ENCODE results near the gene SLCO4A1.

DNA sequence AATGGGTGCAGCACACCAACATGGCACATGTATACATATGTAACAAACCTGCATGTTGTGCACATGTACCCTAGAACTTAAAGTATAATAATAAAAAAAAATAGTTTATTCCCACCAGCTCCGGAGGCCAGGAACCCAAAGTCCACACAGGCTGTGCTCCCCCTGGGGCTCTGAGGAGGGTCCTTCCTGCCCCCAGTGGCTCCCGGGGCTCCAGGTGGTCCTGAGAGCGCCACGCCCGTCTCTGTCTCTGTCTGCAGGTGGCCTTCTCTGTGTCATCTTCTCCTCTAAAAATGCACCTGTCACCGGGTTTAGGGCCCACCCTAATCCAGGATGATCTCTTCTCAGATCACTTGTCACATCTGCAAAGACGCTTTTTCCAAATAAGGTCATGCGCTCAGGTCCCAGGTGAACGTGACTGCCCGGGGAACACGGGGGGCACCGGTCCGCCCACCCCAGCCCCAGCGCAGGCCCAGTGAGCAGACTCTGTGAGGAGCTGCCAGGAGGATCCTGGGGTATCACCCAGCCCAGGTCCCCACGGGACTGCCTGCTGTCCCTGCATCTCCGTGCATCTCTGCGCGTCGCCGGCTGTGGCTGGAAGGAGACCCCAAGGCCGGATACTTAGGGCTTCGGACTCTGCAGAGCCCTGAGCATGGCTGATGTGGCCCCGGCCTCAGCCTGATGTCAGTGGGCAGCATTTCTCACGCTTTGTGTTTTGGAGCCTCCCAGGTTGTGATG is 11.8 kb downstream of the SLCO4A1 start:
- TF ChIP-seq POLR2A (IDR thresholded peaks at IDR 0.05; ENCODE audit: low read length): no peak
- no peak for TF ChIP-seq GATA1 (IDR thresholded peaks at IDR 0.05; ENCODE audit: low read depth, low read length)
